GM12892 (cell line): ENCODE results near the gene GGTLC2.

Experiments
- POLR2A ChIP-seq: IDR thresholded peaks from 2 replicates; pipeline ENCODE4 v1.6.1; 2011; ENCODE audit warnings: low read depth, low read length, control low read depth
- POLR2AphosphoS5 ChIP-seq: IDR thresholded peaks from 2 replicates; pipeline ENCODE4 v1.6.1; 2011; ENCODE audit warnings: low read depth, low read length, control low read depth
- TAF1 ChIP-seq: IDR thresholded peaks from 2 replicates; pipeline ENCODE4 v1.6.1; 2011; ENCODE audit warnings: low read depth, mild to moderate bottlenecking, control low read depth, low read length, borderline replicate concordance

- TF ChIP-seq POLR2A (no peak), TAF1 (no peak), POLR2AphosphoS5 (no peak)
Observed at GRCh38 chr22:22666307-22667091, 22.1 kb downstream of the GGTLC2 start.
